ENCODE results near the gene TMEM52B. TPM values are rescaled to one million over a fixed set of nuclear protein-coding genes. Genes with fewer than 3 reads are reported as not detected.
A peak's percentile ranks its signal among the peaks of the same experiment; 100 is the strongest.

Gene TMEM52B
- total RNA-seq, 4 donors from 2014 or later = not detected

- Histone ChIP-seq H3K36me3 (no peaks in the 10 kb centered on the region), H3K4me1 (peaks cover 0 to 51% (median 14%) of the 10 kb centered on the region in 3 donors), H3K27ac (peak overlapping the region in 2 of 4 donors; percentile 27 to 53), H3K27me3 (no peaks in the 10 kb centered on the region), H3K9me3 (no peaks in the 10 kb centered on the region), H3K4me3 (no peak overlapping the region)
- TF ChIP-seq CTCF (IDR thresholded peaks at IDR 0.05) = no peak
- DNase-seq = no peak
- intact Hi-C loops (cut with DNase I) = no loop called here
- WGBS, 2 donors = 15 to 64% methylated on average over 4 to 5 of the region's 5 CpGs
These were observed 10.8 kb downstream of the TMEM52B start for GRCh38 chr12:10189653-10190052.

DNA sequence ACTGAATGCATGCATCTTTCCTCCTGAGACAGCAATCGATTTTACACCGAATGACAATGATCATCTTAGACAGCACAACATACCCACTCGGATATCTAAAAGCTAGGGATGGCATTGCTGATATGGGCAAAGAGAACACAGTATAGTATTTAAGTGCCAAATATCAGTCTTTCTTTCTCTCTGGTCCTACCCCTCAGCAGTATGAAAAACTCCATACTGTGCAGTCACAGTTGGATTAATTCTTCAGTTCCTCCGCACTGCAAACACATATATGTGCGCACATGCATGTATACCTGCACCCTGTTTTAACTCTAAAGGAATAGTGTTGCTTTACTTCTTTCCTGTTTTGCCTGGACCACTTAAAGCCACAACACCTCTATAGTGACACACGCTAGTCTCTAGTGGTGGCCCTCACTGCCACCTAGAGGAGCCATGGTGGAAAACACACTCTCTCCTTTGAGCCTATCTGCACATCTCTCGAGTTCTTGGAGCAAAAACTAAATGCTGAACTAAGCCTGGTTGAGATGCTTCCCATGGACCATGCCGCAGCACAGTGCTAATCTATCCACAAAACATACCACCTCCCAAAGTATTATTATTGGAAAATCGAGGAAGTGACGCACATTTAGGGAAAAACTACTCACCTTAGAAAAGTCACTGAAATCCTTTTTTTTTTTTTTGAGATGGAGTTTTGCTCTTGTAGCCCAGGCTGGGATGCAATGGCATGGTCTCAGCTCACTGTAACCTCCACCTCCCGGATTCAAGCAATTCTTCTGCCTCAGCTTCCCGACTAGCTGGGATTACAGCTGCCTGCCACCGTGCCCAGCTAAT lies 11.9 kb downstream of the TMEM52B start:
- WGBS, 2 donors = 32 to 38% methylated on average over 12 to 13 of the region's 13 CpGs
- TF ChIP-seq POLR2A (IDR thresholded peaks at IDR 0.05) (no peak), CTCF (IDR thresholded peaks at IDR 0.05) (peak; percentile 17 to 80 (median 66))
- Histone ChIP-seq H3K36me3 (no peaks in the 10 kb centered on the region), H3K9me3 (no peaks in the 10 kb centered on the region), H3K27ac (peak overlapping the region in 1 of 4 donors; percentile 52), H3K27me3 (peaks cover 0 to 2% (median 0%) of the 10 kb centered on the region in 4 donors), H3K4me1 (peaks cover 0 to 42% (median 14%) of the 10 kb centered on the region in 3 donors), H3K4me3 (no peak overlapping the region)
- DNase-seq = no peak
- intact Hi-C loops (cut with DNase I) = no loop called here

- no peak for DNase-seq
- no peak for TF ChIP-seq CTCF (IDR thresholded peaks at IDR 0.05)
- TF ChIP-seq POLR2A (IDR thresholded peaks at IDR 0.05) = no peak
- intact Hi-C loops (cut with DNase I) = no loop called here
- Histone ChIP-seq H3K4me1 (peaks cover 0 to 34% (median 14%) of the 10 kb centered on the region in 3 donors), H3K27me3 (peaks cover 0 to 4% (median 0%) of the 10 kb centered on the region in 4 donors), H3K36me3 (no peaks in the 10 kb centered on the region), H3K4me3 (no peak overlapping the region), H3K27ac (peak overlapping the region in 1 of 4 donors; percentile 52), H3K9me3 (no peaks in the 10 kb centered on the region)
- WGBS, 2 donors = 15 to 25% methylated on average over 2 of the region's 2 CpGs
These were observed 13.0 kb downstream of the TMEM52B start for GRCh38 chr12:10191865-10192264.

- 76 to 100% methylated on average over 2 to 3 of the region's 3 CpGs for WGBS, 2 donors
- DNase-seq = no peak
- no peaks in the 10 kb centered on the region for H3K36me3 ChIP-seq
- no peak overlapping the region for H3K27ac ChIP-seq
- H3K4me3 ChIP-seq = no peak overlapping the region
- peaks cover 0 to 32% (median 14%) of the 10 kb centered on the region in 3 donors for H3K4me1 ChIP-seq
- H3K9me3 ChIP-seq = no peaks in the 10 kb centered on the region
- H3K27me3 ChIP-seq = peaks cover 0 to 4% (median 0%) of the 10 kb centered on the region in 4 donors
- intact Hi-C loops (cut with DNase I) = no loop called here
- no peak for TF ChIP-seq CTCF (IDR thresholded peaks at IDR 0.05)
These were observed 15.4 kb downstream of the TMEM52B start for GRCh38 chr12:10194160-10194670.

- intact Hi-C loops (cut with DNase I) = no loop called here
- Histone ChIP-seq H3K4me1 (peaks cover 0 to 12% (median 6%) of the 10 kb centered on the region in 3 donors), H3K4me3 (no peak overlapping the region), H3K27ac (no peak overlapping the region), H3K27me3 (peaks cover 0 to 4% (median 0%) of the 10 kb centered on the region in 4 donors), H3K9me3 (no peaks in the 10 kb centered on the region), H3K36me3 (no peaks in the 10 kb centered on the region)
- no peak for DNase-seq
- WGBS, 2 donors = 61 to 75% methylated on average over 3 to 10 of the region's 10 CpGs
- TF ChIP-seq CTCF (IDR thresholded peaks at IDR 0.05) (no peak), POLR2A (IDR thresholded peaks at IDR 0.05) (no peak)
These were observed 17.4 kb downstream of the TMEM52B start for GRCh38 chr12:10196210-10196609.

All from esophagus squamous epithelium (tissue), 5 donors.